ENCODE measurements around the gene VPS41. TPM values are rescaled to one million over a fixed set of nuclear protein-coding genes. Genes with fewer than 3 reads are reported as not detected.

The VPS41 gene
- total RNA-seq, 2 experiments from 2014 or later, result 23.2 to 46.1 TPM

- BruUV-seq (replicated peaks), result no TSS peak
- Histone ChIP-seq H3K4me2 (ENCODE audit: low read length) (no peak overlapping the region), H4K20me1 (ENCODE audit: insufficient read depth, low read length) (no peaks in the 10 kb centered on the region), H2AFZ (ENCODE audit: low read length) (no peak overlapping the region), H3K36me3 (ENCODE audit: insufficient read depth, low read length) (no peaks in the 10 kb centered on the region), H3K4me3 (ENCODE audit: low read depth, low read length, poor library complexity, severe bottlenecking) (no peak overlapping the region), H3K4me1 (ENCODE audit: insufficient read depth, low read length, poor library complexity, severe bottlenecking) (no peaks in the 10 kb centered on the region), H3K9me3 (ENCODE audit: low read length) (no peaks in the 10 kb centered on the region), H3K79me2 (ENCODE audit: insufficient read depth, low read depth, low read length) (no peaks in the 10 kb centered on the region), H3K27ac (ENCODE audit: low read depth, low read length, poor library complexity, severe bottlenecking) (no peak overlapping the region), H3K9me2 (ENCODE audit: insufficient read depth, low read length) (no peaks in the 10 kb centered on the region)
- TF ChIP-seq, protein P1, sequence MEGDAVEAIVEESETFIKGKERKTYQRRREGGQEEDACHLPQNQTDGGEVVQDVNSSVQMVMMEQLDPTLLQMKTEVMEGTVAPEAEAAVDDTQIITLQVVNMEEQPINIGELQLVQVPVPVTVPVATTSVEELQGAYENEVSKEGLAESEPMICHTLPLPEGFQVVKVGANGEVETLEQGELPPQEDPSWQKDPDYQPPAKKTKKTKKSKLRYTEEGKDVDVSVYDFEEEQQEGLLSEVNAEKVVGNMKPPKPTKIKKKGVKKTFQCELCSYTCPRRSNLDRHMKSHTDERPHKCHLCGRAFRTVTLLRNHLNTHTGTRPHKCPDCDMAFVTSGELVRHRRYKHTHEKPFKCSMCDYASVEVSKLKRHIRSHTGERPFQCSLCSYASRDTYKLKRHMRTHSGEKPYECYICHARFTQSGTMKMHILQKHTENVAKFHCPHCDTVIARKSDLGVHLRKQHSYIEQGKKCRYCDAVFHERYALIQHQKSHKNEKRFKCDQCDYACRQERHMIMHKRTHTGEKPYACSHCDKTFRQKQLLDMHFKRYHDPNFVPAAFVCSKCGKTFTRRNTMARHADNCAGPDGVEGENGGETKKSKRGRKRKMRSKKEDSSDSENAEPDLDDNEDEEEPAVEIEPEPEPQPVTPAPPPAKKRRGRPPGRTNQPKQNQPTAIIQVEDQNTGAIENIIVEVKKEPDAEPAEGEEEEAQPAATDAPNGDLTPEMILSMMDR (conservative IDR thresholded peaks at IDR 0.05; ENCODE audit: low read length), result no peak
- TF ChIP-seq EZH2phosphoT487 (IDR thresholded peaks at IDR 0.05; ENCODE audit: borderline replicate concordance, low read depth, low read length), result no peak
- ChIA-PET POLR2A (no interaction called here), CTCF (ENCODE audit: unreplicated experiment) (no interaction called here)
- intact Hi-C loops (cut with micrococcal nuclease; ENCODE audit: unreplicated experiment), result no loop called here
- no peak for DNase-seq (ENCODE audit: low spot score)
Measured at GRCh38 chr7:38731215-38731614, 177.8 kb downstream of the VPS41 start.

DNA sequence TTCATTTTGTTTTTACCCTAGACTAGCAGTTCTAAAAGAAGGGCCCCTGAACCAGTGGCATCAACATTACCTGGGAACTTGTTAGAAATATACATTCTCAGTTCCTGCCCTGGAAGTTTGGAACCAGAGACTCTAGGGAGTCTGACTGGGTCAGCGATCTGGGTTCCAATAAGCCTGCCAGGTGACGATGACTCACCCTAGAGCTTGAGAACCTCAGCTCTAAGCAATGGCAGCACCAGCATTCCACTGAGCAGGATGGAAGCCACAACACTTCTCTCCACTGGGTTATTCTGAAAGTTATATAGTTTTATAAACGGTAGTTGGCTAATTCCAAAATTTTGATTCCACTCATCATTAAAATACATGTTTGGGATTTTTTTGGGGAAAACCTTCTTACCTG lies 180.8 kb downstream of the VPS41 start:
- no peak overlapping the region for H3K4me3 ChIP-seq (ENCODE audit: low read depth, low read length, poor library complexity, severe bottlenecking)
- no peaks in the 10 kb centered on the region for H3K79me2 ChIP-seq (ENCODE audit: insufficient read depth, low read depth, low read length)
- ChIA-PET POLR2A (no interaction called here), CTCF (ENCODE audit: unreplicated experiment) (no interaction called here)
- no peaks in the 10 kb centered on the region for H3K4me1 ChIP-seq (ENCODE audit: insufficient read depth, low read length, poor library complexity, severe bottlenecking)
- no peak overlapping the region for H3K4me2 ChIP-seq (ENCODE audit: low read length)
- no peaks in the 10 kb centered on the region for H3K9me3 ChIP-seq (ENCODE audit: low read length)
- no peak overlapping the region for H3K27ac ChIP-seq (ENCODE audit: low read depth, low read length, poor library complexity, severe bottlenecking)
- no peaks in the 10 kb centered on the region for H3K9me2 ChIP-seq (ENCODE audit: insufficient read depth, low read length)
- DNase-seq (ENCODE audit: low spot score), result no peak
- no peak overlapping the region for H2AFZ ChIP-seq (ENCODE audit: low read length)
- no peaks in the 10 kb centered on the region for H3K36me3 ChIP-seq (ENCODE audit: insufficient read depth, low read length)
- no peak for TF ChIP-seq EZH2phosphoT487 (IDR thresholded peaks at IDR 0.05; ENCODE audit: borderline replicate concordance, low read depth, low read length)
- TF ChIP-seq, protein P1 (conservative IDR thresholded peaks at IDR 0.05; ENCODE audit: low read length), result no peak
- intact Hi-C loops (cut with micrococcal nuclease; ENCODE audit: unreplicated experiment), result no loop called here
- no TSS peak for BruUV-seq (replicated peaks)
- H4K20me1 ChIP-seq (ENCODE audit: insufficient read depth, low read length), result no peaks in the 10 kb centered on the region

- Histone ChIP-seq H3K9me3 (ENCODE audit: low read length) (no peaks in the 10 kb centered on the region), H4K20me1 (ENCODE audit: insufficient read depth, low read length) (no peaks in the 10 kb centered on the region), H3K27ac (ENCODE audit: low read depth, low read length, poor library complexity, severe bottlenecking) (no peak overlapping the region), H3K36me3 (ENCODE audit: insufficient read depth, low read length) (no peaks in the 10 kb centered on the region), H3K4me3 (ENCODE audit: low read depth, low read length, poor library complexity, severe bottlenecking) (no peak overlapping the region), H2AFZ (ENCODE audit: low read length) (no peak overlapping the region), H3K4me1 (ENCODE audit: insufficient read depth, low read length, poor library complexity, severe bottlenecking) (no peaks in the 10 kb centered on the region), H3K4me2 (ENCODE audit: low read length) (no peak overlapping the region), H3K9me2 (ENCODE audit: insufficient read depth, low read length) (no peaks in the 10 kb centered on the region), H3K79me2 (ENCODE audit: insufficient read depth, low read depth, low read length) (no peaks in the 10 kb centered on the region)
- no peak for TF ChIP-seq EZH2phosphoT487 (IDR thresholded peaks at IDR 0.05; ENCODE audit: borderline replicate concordance, low read depth, low read length)
- TF ChIP-seq, protein P1 (conservative IDR thresholded peaks at IDR 0.05; ENCODE audit: low read length), result no peak
- BruUV-seq (replicated peaks), result no TSS peak
- no peak for DNase-seq (ENCODE audit: low spot score)
- ChIA-PET POLR2A (no interaction called here), CTCF (ENCODE audit: unreplicated experiment) (no interaction called here)
- intact Hi-C loops (cut with micrococcal nuclease; ENCODE audit: unreplicated experiment), result no loop called here
Measured at GRCh38 chr7:38727184-38727940, 181.6 kb downstream of the VPS41 start.

All from OCI-LY7 (cell line).